H1 (cell line): ENCODE data around the gene CASP3. TPM values are rescaled to one million over a fixed set of nuclear protein-coding genes. Genes with fewer than 3 reads are reported as not detected.
A peak's percentile ranks its signal among the peaks of the same experiment; 100 is the strongest.

ENCODE experiments used
- CTCF ChIA-PET: fragments of 300-600 bp; sonication (Branson Sonifier 250); formaldehyde crosslinking; loops from one replicate; lab custom pipeline; 2021; ENCODE audit not compliant: partially characterized antibody; lab: Charles Lee
- POLR2A ChIA-PET: fragments of 300-600 bp; sonication (Branson Sonifier 250); formaldehyde crosslinking; loops from one replicate; lab custom pipeline; 2021; ENCODE audit warnings: inconsistent platforms; ENCODE audit not compliant: partially characterized antibody; lab: Charles Lee
- DNase-seq, 2 experiments: peaks; one replicate each; pipeline versions ENCODE4 v3.0.0 to v3.0.0-alpha.2; 2010 to 2022; ENCODE audit warnings: low spot score in 2 of 2, low read depth in 1 of 2, mixed read lengths in 1 of 2
- FAIRE-seq: peaks from 2 replicates; lab custom pipeline; 2011; peaks lifted over from hg19 to GRCh38; lab: Jason Lieb, UNC
- H2AFZ ChIP-seq: 2 replicates; pipeline ENCODE4 v1.8.1; 2012; ENCODE audit warnings: low read length, inconsistent platforms
- H2AK5ac ChIP-seq: 2 replicates; pipeline ENCODE4 v1.6.1; 2013; ENCODE audit warnings: low read depth, low read length
- H2BK120ac ChIP-seq: replicated peaks from 2 replicates; pipeline ENCODE3; 2013; ENCODE audit warnings: low read depth, low read length, inconsistent platforms
- H2BK12ac ChIP-seq: 2 replicates; pipeline ENCODE4 v1.6.1; 2013; ENCODE audit warnings: low read depth, low read length
- H2BK15ac ChIP-seq: 2 replicates; pipeline ENCODE4 v1.6.1; 2013; ENCODE audit warnings: low read length
- H2BK20ac ChIP-seq: 2 replicates; pipeline ENCODE4 v1.6.1; 2013; ENCODE audit warnings: low read length
- H2BK5ac ChIP-seq: 2 replicates; pipeline ENCODE4 v1.6.1; 2013; ENCODE audit warnings: low read depth, low read length
- H3K14ac ChIP-seq: 2 replicates; pipeline ENCODE4 v1.6.1; 2013; ENCODE audit warnings: inconsistent platforms; ENCODE audit not compliant: insufficient read length
- H3K18ac ChIP-seq: 2 replicates; pipeline ENCODE4 v1.6.1; 2013; ENCODE audit warnings: low read length; ENCODE audit errors: extremely low read depth
- H3K23ac ChIP-seq: 2 replicates; pipeline ENCODE4 v1.6.1; 2013; ENCODE audit warnings: inconsistent platforms; ENCODE audit not compliant: insufficient read length
- H3K23me2 ChIP-seq: 2 replicates; pipeline ENCODE4 v1.6.1; 2013; ENCODE audit warnings: low read depth, low read length
- H3K27ac ChIP-seq: 2 replicates; pipeline ENCODE4 v1.6.1; 2011; ENCODE audit warnings: low read depth, low read length, inconsistent platforms
- H3K27me3 ChIP-seq, 4 experiments: replicated peaks in 1 of 4; 1 replicate in 1 of 4; 2 replicates in 3 of 4; pipeline versions ENCODE4 v1.6.1 to v1.8.1; 2011 to 2013; ENCODE audit warnings: low read length in 3 of 4, mild to moderate bottlenecking in 3 of 4, inconsistent platforms in 2 of 4, mixed read lengths in 2 of 4, moderate library complexity in 1 of 4; ENCODE audit not compliant: control insufficient read depth in 3 of 4, insufficient read depth in 3 of 4; ENCODE audit errors: extremely low read depth in 1 of 4
- H3K36me3 ChIP-seq, 4 experiments: 2 replicates each; pipeline versions ENCODE4 v1.6.1 to v1.8.1; 2011 to 2013; ENCODE audit warnings: mild to moderate bottlenecking in 4 of 4, low read length in 3 of 4, moderate library complexity in 2 of 4, control low read depth in 1 of 4, inconsistent platforms in 1 of 4; ENCODE audit not compliant: insufficient read depth in 4 of 4, control insufficient read depth in 2 of 4
- H3K4ac ChIP-seq: replicated peaks from 2 replicates; pipeline ENCODE3; 2013; ENCODE audit warnings: low read length, low read depth, mixed read lengths, inconsistent platforms; ENCODE audit not compliant: insufficient read length
- H3K4me1 ChIP-seq, 4 experiments: replicated peaks in 1 of 4; 1 replicate in 1 of 4; 2 replicates in 3 of 4; pipeline versions ENCODE4 v1.6.1 to v1.8.1; 2011 to 2013; ENCODE audit warnings: low read length in 3 of 4, inconsistent platforms in 2 of 4, mixed read lengths in 1 of 4; ENCODE audit not compliant: insufficient read depth in 4 of 4, control insufficient read depth in 3 of 4
- H3K4me2 ChIP-seq, 2 experiments: 2 replicates each; pipeline versions ENCODE4 v1.6.1 to v1.8.1; 2011 to 2013; ENCODE audit warnings: low read depth in 2 of 2, low read length in 2 of 2, control low read depth in 1 of 2, inconsistent platforms in 1 of 2, mild to moderate bottlenecking in 1 of 2; ENCODE audit not compliant: insufficient read depth in 1 of 2
- H3K4me3 ChIP-seq, 4 experiments: fragments of 200-600, 300-600 bp in 1 of 4; sonication (generic), shearing (Covaris generic), sonication (Bioruptor Twin) in 1 of 4; 2 replicates each; pipeline versions ENCODE4 v1.5.1 to v1.8.1; 2011 to 2016; ENCODE audit warnings: low read length in 4 of 4, low read depth in 3 of 4, control low read depth in 2 of 4, inconsistent platforms in 2 of 4, mild to moderate bottlenecking in 2 of 4, mixed read lengths in 1 of 4, moderate library complexity in 1 of 4; ENCODE audit not compliant: insufficient read depth in 2 of 4; ENCODE audit errors: extremely low read depth in 1 of 4
- H3K56ac ChIP-seq: replicated peaks from 2 replicates; pipeline ENCODE3; 2013; ENCODE audit warnings: low read depth, mild to moderate bottlenecking, mixed read lengths, low read length, inconsistent platforms; ENCODE audit not compliant: insufficient read length
- H3K79me1 ChIP-seq: 2 replicates; pipeline ENCODE4 v1.6.1; 2013; ENCODE audit warnings: low read depth, low read length, control low read depth
- H3K79me2 ChIP-seq, 2 experiments: 2 replicates each; pipeline versions ENCODE4 v1.6.1 to v1.8.1; 2012 to 2013; ENCODE audit warnings: low read length in 2 of 2, mild to moderate bottlenecking in 2 of 2, inconsistent platforms in 1 of 2; ENCODE audit not compliant: insufficient read depth in 2 of 2, control insufficient read depth in 1 of 2
- H3K9ac ChIP-seq, 4 experiments: replicated peaks in 1 of 4; 1 replicate in 1 of 4; 2 replicates in 3 of 4; pipeline versions ENCODE4 v1.6.1 to v1.8.1; 2011 to 2013; ENCODE audit warnings: low read depth in 3 of 4, low read length in 3 of 4, control low read depth in 2 of 4, mild to moderate bottlenecking in 2 of 4, moderate library complexity in 2 of 4, inconsistent platforms in 1 of 4; ENCODE audit errors: extremely low read depth in 1 of 4
- H3K9me3 ChIP-seq, 2 experiments: 2 replicates each; pipeline versions ENCODE4 v1.6.1 to v1.8.1; 2012 to 2013; ENCODE audit warnings: mild to moderate bottlenecking in 2 of 2, moderate library complexity in 2 of 2, control low read depth in 1 of 2, inconsistent platforms in 1 of 2, low read depth in 1 of 2, low read length in 1 of 2, mixed read lengths in 1 of 2; ENCODE audit not compliant: insufficient read depth in 2 of 2
- H4K20me1 ChIP-seq, 2 experiments: replicated peaks in 1 of 2; 2 replicates each; pipeline versions ENCODE3 to v1.8.1; 2011 to 2013; ENCODE audit warnings: inconsistent platforms in 2 of 2, low read length in 2 of 2, mild to moderate bottlenecking in 1 of 2; ENCODE audit not compliant: insufficient read depth in 2 of 2, control insufficient read depth in 1 of 2
- H4K5ac ChIP-seq: 2 replicates; pipeline ENCODE4 v1.6.1; 2013; ENCODE audit warnings: low read length, low read depth, mixed read lengths, inconsistent platforms; ENCODE audit not compliant: insufficient read length
- H4K8ac ChIP-seq: 2 replicates; pipeline ENCODE4 v1.8.0; 2013; ENCODE audit warnings: mild to moderate bottlenecking, moderate library complexity, low read length, inconsistent platforms; ENCODE audit not compliant: insufficient read depth; ENCODE audit errors: extremely low read depth
- H4K91ac ChIP-seq: replicated peaks from 2 replicates; pipeline ENCODE3; 2013; ENCODE audit warnings: low read length, mixed read lengths, inconsistent platforms; ENCODE audit not compliant: insufficient read length
- BRCA1 ChIP-seq: IDR thresholded peaks from 2 replicates; pipeline ENCODE4 v1.6.1; 2012; ENCODE audit warnings: low read depth, low read length, improper control_type of control experiment
- CTCF ChIP-seq, 3 experiments: IDR thresholded peaks; 1 replicate in 2 of 3; 2 replicates in 1 of 3; pipeline versions ENCODE4 v1.5.1 to v1.6.1; 2011; ENCODE audit warnings: low read length in 3 of 3, mild to moderate bottlenecking in 3 of 3, inconsistent platforms in 2 of 3, low read depth in 1 of 3, moderate library complexity in 1 of 3; ENCODE audit not compliant: insufficient read depth in 1 of 3; ENCODE audit errors: control extremely low read depth in 1 of 3
- EZH2 ChIP-seq: fragments of 200-600 bp; sonication (generic); IDR thresholded peaks from 2 replicates; pipeline ENCODE4 v1.7.1; 2012; ENCODE audit warnings: low read depth, mild to moderate bottlenecking, moderate library complexity, low read length, inconsistent platforms; ENCODE audit not compliant: severe bottlenecking
- GABPA ChIP-seq: IDR thresholded peaks from 2 replicates; pipeline ENCODE4 v1.6.1; 2011; ENCODE audit warnings: mild to moderate bottlenecking, low read length, moderate library complexity, borderline replicate concordance; ENCODE audit not compliant: insufficient read depth
- HDAC2 ChIP-seq, 2 experiments: fragments of 300-600 bp in 1 of 2; sonication (generic) in 1 of 2; IDR thresholded peaks; 2 replicates each; pipeline ENCODE4 v1.6.1; 2011 to 2012; ENCODE audit warnings: low read depth in 2 of 2, low read length in 2 of 2, mild to moderate bottlenecking in 2 of 2, moderate library complexity in 2 of 2, borderline replicate concordance in 1 of 2, inconsistent platforms in 1 of 2
- JUND ChIP-seq: IDR thresholded peaks from 2 replicates; pipeline ENCODE4 v1.6.1; 2011; ENCODE audit warnings: mild to moderate bottlenecking, improper control_type of control experiment, low read length
- KDM4A ChIP-seq: IDR thresholded peaks from one replicate; pipeline ENCODE4 v1.7.1; 2012; ENCODE audit warnings: low read depth, mild to moderate bottlenecking, moderate library complexity, low read length, inconsistent platforms; ENCODE audit not compliant: severe bottlenecking
- NANOG ChIP-seq: IDR thresholded peaks from 2 replicates; pipeline ENCODE4 v1.6.1; 2011; ENCODE audit warnings: low read length, low read depth, mild to moderate bottlenecking, inconsistent platforms; ENCODE audit not compliant: insufficient read depth, poor library complexity, severe bottlenecking
- SIN3A ChIP-seq, 2 experiments: IDR thresholded peaks in 1 of 2; conservative IDR thresholded peaks in 1 of 2; 2 replicates each; pipeline ENCODE4 v1.6.1; 2011 to 2012; ENCODE audit warnings: low read length in 2 of 2, improper control_type of control experiment in 1 of 2, low read depth in 1 of 2, mild to moderate bottlenecking in 1 of 2
- SP1 ChIP-seq: IDR thresholded peaks from 2 replicates; pipeline ENCODE4 v1.6.1; 2011; ENCODE audit warnings: low read depth, low read length
- WGBS, 2 experiments: shearing (Covaris generic) in 1 of 2; methylation state at CpG; one replicate each; pipeline versions ENCODE4 v1.1.6 to v1.1.7; 2013 to 2015; ENCODE audit warnings: low lambda C conversion rate in 2 of 2, mixed read lengths in 2 of 2, inconsistent platforms in 1 of 2, low coverage in 1 of 2, missing lambda C conversion rate in 1 of 2; ENCODE audit not compliant: insufficient replicate concordance in 2 of 2, insufficient coverage in 1 of 2, insufficient read length in 1 of 2; ENCODE audit errors: extremely low coverage in 1 of 2, missing lambda C conversion rate in 1 of 2; 5-methylcytosine and 5-hydroxymethylcytosine counted together
- polyA plus RNA-seq, 7 experiments: library from polyadenylated mRNA; depleted of rRNA in 3 of 7; stranded (reverse) in 5 of 7; unstranded in 2 of 7; fragments of >200 nt in 5 of 7; fragments of 200-250 nt in 2 of 7; gene quantifications; 1 replicate in 5 of 7; 2 replicates in 1 of 7; 4 replicates in 1 of 7; pipeline versions ENCODE4 v1.2.1 to v1.2.3, GENCODE V29; 2011 to 2013; ENCODE audit warnings: missing spikeins in 2 of 7, mixed read lengths in 2 of 7
- total RNA-seq: library from RNA; stranded (reverse); fragmentation: NEBNext Ultra II Directional; extraction: Animal tissue kit (Norgen Biotek cat#: 25700); gene quantifications from 2 replicates; pipeline ENCODE4 v1.2.1, GENCODE V29; 2021

Gene CASP3
- total and polyA plus RNA-seq, 2 of the 8 experiments (the other 6 are each of a cell fraction or from before 2014, with no cell fraction given), result 27.8 to 82.5 TPM

- DNase-seq (no peak), FAIRE-seq (no peak)
- H3K79me1 ChIP-seq, result no peaks in the 10 kb centered on the region
- no peak overlapping the region for H3K9ac ChIP-seq
- no peak overlapping the region for H4K5ac ChIP-seq
- H3K18ac ChIP-seq, result no peak overlapping the region
- 0 out of 2 replicates have a peak overlapping the region, but pooled peaks have one; percentile 34 for H2BK20ac ChIP-seq
- no peak overlapping the region for H2BK5ac ChIP-seq
- no peak overlapping the region for H3K27ac ChIP-seq
- H3K4me1 ChIP-seq, result peaks cover 4 to 14% (median 8%) of the 10 kb centered on the region in 4 experiments
- H2BK12ac ChIP-seq, result no peak overlapping the region
- H3K9me3 ChIP-seq, result 0 out of 4 replicates have a peak, but pooled peaks cover 0 to 3% of the 10 kb centered on the region in 2 experiments
- no peak overlapping the region for H4K91ac ChIP-seq
- H3K79me2 ChIP-seq, result no peaks in the 10 kb centered on the region
- no peaks in the 10 kb centered on the region for H3K36me3 ChIP-seq
- no peak overlapping the region for H3K23ac ChIP-seq
- ChIA-PET POLR2A (interaction anchor here (1.0 to 1.7 kb wide), 2 partner anchors 9 to 23 kb away, joined by 3 to 4 read pairs; no protein-coding TSS in a partner anchor), CTCF (no interaction called here)
- H2AK5ac ChIP-seq, result no peak overlapping the region
- no peak overlapping the region for H3K4me3 ChIP-seq
- 95% methylated on average over 3 of the region's 3 CpGs; no CpG with 5 or more reads in 1 of the 2 experiments for WGBS, 2 experiments
- H2BK120ac ChIP-seq, result no peak overlapping the region
- peaks cover 3% of the 10 kb centered on the region; the same call in 1 of the 2 replicates for H3K23me2 ChIP-seq
- no peaks in the 10 kb centered on the region for H4K20me1 ChIP-seq
- no peak overlapping the region for H2AFZ ChIP-seq
- no peak overlapping the region; the same call in 1 of the 2 replicates for H2BK15ac ChIP-seq
- H3K14ac ChIP-seq, result no peak overlapping the region
- H3K4me2 ChIP-seq, result no peak overlapping the region
- H3K56ac ChIP-seq, result no peak overlapping the region
- H3K27me3 ChIP-seq, result no peaks in the 10 kb centered on the region
- no peak overlapping the region for H3K4ac ChIP-seq
- no peak overlapping the region for H4K8ac ChIP-seq
- no peak for TF ChIP-seq JUND
- no peak for TF ChIP-seq CTCF (IDR thresholded peaks at IDR 0.05; ENCODE audit: control extremely low read depth in 1 of 3, insufficient read depth in 1 of 3, low read depth in 1 of 3, low read length in 3 of 3)
- no peak for TF ChIP-seq EZH2
- no peak for TF ChIP-seq NANOG
- TF ChIP-seq GABPA, result no peak
- no peak for TF ChIP-seq KDM4A
- no peak for TF ChIP-seq SIN3A (conservative IDR thresholded peaks at IDR 0.05 in 1 of 2, IDR thresholded peaks at IDR 0.05 in 1 of 2; ENCODE audit: low read depth in 1 of 2, low read length in 2 of 2)
- no peak for TF ChIP-seq BRCA1
- TF ChIP-seq HDAC2 (IDR thresholded peaks at IDR 0.05; ENCODE audit: borderline replicate concordance in 1 of 2, low read depth in 2 of 2, low read length in 2 of 2), result no peak
- no peak for TF ChIP-seq SP1
These were observed 27.7 kb downstream of the CASP3 start for GRCh38 chr4:184621518-184621917.
